ENCODE results near the gene CEP43.

CEP43 gene

DNA sequence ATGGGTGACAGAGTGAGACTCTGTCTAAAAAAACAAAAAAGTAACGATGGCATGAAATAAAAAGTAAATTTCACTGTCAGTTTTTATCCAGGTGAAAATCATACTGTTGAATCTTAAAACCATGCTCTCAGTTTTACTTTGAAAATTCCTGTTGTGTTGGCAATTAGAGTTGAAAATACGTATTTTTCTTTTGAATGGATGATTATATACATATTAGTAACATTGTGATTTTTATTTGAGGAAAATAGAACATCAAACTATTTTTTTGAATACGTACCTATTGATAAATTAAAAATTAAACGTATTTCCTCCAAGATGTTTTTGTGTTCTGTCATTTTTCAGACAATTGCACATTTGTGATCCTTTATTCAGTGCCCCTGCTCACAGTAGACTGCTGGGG lies 14.7 kb downstream of the CEP43 start:
- DNase-seq (ENCODE audit: low spot score), result no peak

DNA sequence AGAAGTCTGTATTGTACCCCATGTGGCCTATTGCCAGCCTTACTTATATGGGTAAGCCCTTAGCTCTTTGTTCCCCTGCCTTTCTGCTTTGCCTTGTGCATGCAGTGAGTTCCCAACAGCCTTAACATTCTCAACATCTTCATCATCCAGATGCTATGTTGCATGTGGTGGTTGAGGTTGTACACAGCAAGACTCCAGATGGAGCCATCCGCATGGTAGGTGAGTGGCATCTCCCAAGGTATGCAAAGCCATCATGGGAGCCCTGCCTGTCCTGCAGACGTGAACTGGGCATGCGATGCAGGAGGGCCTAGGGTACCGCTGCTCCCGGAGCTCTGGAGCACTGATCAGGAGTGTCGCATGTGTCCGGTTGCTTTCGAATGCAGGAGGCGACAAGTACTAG lies 16.1 kb downstream of the CEP43 start:
- no peak for DNase-seq (ENCODE audit: low spot score)

DNA sequence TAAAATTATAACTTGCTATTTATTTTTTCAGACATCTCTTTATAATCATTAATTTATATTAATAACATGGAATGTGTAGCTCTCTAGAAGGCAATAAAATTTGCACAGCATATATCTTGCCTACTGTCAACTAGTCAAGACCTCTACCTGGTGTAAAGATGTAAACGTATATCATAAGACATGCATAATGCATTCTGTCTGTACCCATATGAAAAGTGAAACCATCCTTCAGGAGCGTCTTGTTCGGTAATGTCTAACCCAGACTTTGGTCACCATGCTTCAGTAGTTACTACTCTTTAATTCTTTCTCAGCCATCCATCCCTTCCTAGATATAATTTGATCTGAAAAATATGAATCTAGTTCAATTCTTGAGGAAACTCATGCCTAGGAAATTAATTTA lies 21.0 kb downstream of the CEP43 start:
- DNase-seq (ENCODE audit: low spot score), result no peak

DNA sequence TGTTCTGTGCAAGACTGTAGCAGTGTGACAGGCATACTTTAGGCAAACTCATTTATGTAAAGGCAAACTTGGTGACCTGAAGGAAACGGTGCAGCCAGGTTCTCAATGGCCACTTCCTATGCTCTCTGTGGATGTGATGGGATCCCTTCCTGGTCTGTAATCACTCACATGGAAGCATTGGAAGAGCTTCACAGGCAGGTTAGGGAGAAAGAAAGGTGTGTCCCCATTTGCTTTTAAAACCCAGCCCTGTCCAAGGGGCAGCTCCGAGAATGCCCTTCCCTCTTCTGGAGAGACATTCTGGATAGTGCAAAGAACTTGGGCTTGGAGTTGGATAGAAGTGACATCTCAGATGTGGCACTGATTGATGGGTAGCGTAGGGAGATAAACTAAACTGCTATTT lies 28.1 kb downstream of the CEP43 start:
- DNase-seq (ENCODE audit: low spot score), result no peak

DNA sequence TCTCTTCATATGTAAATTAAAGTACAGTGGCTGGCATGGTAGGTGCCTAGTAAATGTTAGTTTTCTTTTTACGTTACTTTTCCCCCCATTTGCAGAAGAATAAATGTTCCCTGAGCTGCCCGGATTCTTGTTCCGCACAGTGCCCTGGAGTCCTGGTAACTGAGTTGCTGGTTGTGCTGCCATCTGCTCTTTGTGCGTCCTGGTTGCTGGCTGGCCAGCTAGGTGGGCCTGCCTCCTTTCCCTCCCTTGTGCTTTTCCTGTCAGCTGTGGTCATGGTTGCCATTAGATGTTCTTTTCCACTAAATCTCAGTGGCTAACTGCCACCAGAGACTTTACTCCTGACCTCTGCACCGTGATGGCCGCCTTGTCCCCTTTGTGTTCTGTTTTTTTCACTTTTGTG lies 28.6 kb downstream of the CEP43 start:
- DNase-seq (ENCODE audit: low spot score), result no peak

DNA sequence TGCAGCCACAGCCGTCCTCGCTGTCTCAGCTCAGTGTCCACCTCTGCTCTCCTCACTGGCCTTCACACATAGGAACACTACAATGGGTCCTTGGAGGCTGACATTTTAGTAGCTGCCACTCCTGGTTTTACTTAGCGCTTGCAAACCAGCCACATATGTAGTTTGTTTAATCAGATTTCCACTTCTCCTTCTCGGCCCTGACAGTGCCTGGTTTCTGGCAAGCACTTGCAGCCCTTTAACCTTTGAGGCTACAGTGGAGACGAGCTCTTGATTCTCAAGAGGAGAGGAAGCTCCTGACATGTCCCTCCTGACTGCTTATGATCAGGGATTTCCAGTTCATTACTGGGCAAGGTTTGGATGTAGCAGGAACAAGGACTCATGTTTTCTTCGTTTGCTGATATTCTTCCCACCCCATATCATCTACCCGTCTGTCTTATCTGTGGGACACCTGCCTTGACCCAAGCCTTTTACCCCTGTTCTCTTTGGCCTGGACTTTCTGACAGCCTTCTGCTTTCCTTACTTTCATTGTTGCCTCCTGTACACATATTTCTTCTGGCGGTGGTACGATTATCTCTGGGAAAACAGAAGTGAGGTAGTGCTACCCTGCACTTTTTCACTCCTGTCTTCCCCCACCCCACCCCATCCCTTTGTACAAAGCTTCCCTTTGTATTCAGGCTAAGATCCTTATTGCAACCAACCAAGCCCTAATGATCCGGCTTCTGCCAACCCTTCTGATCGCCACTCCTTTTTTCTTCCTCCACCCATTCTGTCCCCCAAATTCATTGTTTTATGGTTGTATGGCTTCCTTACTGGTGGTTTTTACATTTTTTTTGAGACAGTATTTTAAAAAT lies 31.2 kb downstream of the CEP43 start:
- DNase-seq (ENCODE audit: low spot score), result no peak

DNA sequence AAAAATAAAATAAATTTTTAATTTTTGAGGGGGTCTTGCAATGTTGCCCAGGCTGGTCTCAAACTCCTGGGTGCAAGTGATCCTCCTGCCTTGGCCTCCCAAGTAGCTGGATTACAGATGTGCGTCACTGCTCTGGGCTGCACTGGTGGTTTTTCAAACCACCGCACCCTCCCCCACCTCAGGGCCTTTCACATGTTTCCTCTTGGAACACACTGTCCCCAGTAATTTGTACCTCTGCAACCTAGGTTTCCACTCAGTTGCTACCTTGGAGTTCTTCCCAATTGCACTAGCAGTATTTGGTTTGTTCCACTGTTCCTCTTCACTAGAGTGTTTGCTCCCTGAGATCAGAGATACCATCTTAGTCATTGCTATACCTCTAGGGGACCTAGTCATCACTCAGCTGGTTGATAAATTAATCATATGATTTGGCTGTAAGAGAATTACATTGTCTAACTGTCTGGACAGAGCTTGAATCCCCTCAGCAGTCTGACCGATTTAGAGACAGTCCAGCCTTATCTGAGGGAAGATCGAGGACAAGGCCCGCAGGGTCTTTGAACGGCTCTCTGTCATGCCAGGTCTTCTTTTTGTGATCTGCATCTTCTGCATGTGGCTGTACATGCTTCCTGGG lies 32.0 kb downstream of the CEP43 start:
- DNase-seq (ENCODE audit: low spot score), result no peak

DNA sequence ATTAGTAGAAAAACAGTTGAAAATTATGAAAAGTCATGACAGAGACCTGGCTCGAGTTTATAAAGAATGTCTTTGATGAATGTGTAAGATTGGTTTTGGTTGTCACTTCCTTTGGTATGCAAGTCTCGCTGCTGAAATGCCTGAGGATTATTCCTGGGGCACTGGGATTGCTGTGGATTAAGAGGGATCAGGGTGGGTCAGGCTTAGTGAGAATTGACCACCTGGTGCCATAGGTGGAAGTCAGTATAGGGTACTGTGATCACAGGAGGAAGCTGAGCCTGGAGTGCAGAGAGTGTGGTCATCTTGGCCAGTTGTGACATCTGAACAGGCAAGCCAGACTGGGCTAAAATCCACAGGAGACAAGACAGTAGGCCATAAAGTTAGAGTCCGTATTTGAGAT lies 34.9 kb downstream of the CEP43 start:
- DNase-seq (ENCODE audit: low spot score), result no peak

DNA sequence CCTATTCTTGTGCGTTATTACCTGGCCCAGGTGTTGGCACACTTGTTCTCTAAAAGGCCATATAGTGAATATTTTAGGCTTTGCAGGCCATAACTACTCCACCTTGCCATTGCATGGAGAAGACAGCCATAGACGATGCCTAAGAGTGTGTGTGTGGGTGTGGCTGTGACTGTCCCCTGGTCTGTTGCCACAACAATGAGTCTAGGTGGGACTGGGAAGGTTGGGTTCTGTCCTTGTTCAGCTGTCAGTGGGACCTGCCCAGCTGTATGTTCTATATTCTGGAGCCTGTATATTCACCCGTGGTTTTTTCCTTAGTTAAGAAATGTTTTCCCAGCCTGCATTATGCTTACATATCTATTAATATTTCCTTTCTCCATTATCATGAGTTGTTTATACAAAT lies 38.6 kb downstream of the CEP43 start:
- DNase-seq (ENCODE audit: low spot score), result no peak

DNA sequence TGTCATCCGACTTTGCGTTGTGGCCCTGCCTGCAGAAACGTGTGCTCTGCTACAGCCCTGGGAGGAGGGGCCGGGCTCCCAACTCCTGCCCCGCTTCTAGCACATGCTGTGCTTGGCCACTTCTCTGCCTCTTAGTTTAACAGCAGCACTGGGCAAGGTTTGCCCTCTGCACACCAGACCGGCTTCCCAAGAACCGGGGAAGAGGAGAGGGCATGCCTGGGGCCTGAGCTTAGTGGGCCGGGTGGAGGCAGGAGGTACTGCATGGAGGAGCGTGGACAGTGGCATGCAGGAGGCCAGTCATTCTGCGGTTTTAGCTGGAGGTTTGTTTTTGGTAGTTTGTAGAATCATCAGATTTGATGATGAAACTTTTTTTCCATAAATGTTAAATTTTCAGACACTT lies 45.5 kb downstream of the CEP43 start:
- DNase-seq (ENCODE audit: low spot score), result no peak

DNA sequence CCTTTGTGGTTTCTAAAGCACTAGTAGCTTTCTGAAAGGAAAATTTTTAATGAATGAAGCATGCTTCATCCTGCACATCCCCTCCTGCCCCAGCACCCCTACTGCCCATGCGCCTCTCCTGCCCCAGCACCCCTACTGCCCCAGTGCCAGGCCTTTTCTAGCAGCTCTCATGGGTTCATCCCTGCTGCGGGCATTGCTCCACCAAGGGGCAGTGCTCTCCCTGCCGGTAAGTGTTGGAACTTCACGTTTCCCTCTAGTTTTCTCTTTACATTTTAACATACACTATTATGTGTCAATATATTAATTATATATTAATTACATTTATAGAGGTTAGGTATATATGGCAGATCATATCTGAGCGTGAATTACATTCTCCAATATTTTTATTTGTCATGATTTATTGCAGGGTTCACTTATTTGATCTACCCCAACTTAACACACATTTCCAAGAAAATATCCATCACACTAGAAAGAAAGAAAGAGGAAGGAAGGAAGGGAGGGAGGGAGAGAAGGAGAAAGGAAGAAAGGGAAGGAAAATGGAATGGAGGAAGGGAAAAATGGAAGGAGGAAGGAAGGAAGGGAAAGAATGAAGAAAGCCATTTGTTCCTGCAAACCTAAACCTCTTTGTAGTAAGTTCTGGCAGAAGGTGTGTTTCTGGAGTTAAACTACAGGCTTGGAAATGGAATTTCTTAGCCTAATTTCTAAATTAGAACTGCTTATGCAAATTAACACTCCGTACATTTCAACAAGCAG lies 46.8 kb downstream of the CEP43 start:
- no peak for DNase-seq (ENCODE audit: low spot score)

DNA sequence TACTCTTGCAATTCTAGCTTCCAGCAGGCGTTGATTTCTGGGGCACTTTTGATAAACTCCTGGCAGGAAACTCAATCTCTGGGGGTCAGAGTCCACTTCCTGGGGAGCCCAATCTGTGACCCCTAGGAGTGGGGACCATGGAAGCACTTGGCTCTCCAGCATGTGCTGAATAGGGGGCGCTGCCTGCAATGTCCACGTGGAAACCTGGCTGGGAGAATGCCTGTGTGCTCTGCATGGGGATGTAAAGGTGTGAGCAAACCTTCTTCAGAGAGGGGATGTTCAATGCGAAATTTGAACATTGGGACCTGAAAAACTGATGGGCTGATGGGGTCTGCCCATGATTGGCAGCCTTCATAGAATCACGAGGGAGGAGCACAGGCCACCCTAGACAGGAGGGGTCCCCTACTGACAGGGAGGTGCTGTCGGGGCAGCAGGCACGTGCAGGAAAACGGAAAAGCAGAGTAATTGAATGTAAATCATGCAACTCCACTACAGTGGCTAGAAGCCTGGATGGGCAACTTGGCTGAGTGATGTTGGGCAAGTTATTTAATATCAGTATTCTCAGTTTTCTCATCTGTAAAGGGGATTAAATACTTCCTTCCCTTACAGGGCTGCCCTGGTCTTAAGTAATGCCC lies 47.8 kb downstream of the CEP43 start:
- DNase-seq (ENCODE audit: low spot score), result no peak

DNA sequence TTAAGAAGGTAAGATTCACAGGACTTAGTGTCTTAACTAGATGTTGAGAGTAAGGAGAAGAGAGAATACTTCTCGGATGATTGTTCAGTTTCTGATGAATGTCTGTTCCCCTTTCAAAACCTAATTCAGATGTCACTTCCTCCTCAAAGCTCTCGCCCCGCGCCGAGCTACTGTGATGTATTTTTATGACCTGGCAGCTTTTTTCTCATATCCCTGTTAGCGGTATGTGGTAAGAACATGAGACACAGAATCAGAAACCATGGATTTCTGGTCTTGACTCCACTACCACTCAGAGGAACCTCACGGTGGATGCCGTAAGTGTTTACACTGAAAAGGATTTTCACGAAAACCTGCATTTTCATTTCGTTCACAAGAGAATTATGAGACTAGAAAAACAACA lies 48.4 kb downstream of the CEP43 start:
- DNase-seq (ENCODE audit: low spot score), result no peak

Data from hematopoietic multipotent progenitor cell treated with erythropoietin and hydrocortisone succinate and interleukin-3 and kit ligand, for 17 days (in vitro differentiated cells).